Mesothelial cell of epicardium (in vitro differentiated cells): ENCODE measurements around the gene KRT8. TPM values are rescaled to one million over a fixed set of nuclear protein-coding genes. Genes with fewer than 3 reads are reported as not detected.

Experiments used
- DNase-seq, 2 experiments: peaks; one replicate each; pipeline ENCODE4 v3.0.0; 2021; ENCODE audit warnings: low spot score in 2 of 2; ENCODE audit not compliant: unreplicated experiment in 2 of 2
- H3K27ac Mint-ChIP-seq: 2 replicates; pipeline ENCODE4 v1.8.0; 2021; ENCODE audit warnings: mixed read lengths
- H3K27me3 Mint-ChIP-seq: 2 replicates; pipeline ENCODE4 v1.8.0; 2021; ENCODE audit warnings: low read depth, mixed read lengths
- H3K36me3 Mint-ChIP-seq: 2 replicates; pipeline ENCODE4 v1.8.0; 2021; ENCODE audit warnings: mixed read lengths
- H3K4me1 Mint-ChIP-seq: 2 replicates; pipeline ENCODE4 v1.8.0; 2021; ENCODE audit warnings: mixed read lengths
- H3K4me3 Mint-ChIP-seq: 2 replicates; pipeline ENCODE4 v1.8.0; 2021; ENCODE audit warnings: mild to moderate bottlenecking, moderate library complexity, mixed read lengths
- H3K9me3 Mint-ChIP-seq: 2 replicates; pipeline ENCODE4 v1.8.0; 2021; ENCODE audit warnings: mixed read lengths
- total RNA-seq: library from RNA; stranded (reverse); gene quantifications from 3 replicates; pipeline ENCODE4 v1.2.1, GENCODE V29; 2021
- TF ChIP-seq, protein P1 (sequence below): fragments of 200-600 bp; sonication (generic); IDR thresholded peaks from one replicate; pipeline ENCODE4 v1.5.0; 2021; ENCODE audit warnings: antibody characterized with exemption; ENCODE audit not compliant: unreplicated experiment

KRT8 gene
- total RNA-seq, 1 donor from 2014 or later = 1,131 TPM

GRCh38 chr12:52950553-52950952 lies 45.7 kb upstream of the KRT8 start:
- Mint-ChIP-seq H3K27me3 (no peaks in the 10 kb centered on the region), H3K9me3 (no peaks in the 10 kb centered on the region), H3K4me3 (peak overlapping the region; percentile 88), H3K27ac (peak overlapping the region; percentile 96), H3K36me3 (peaks cover 31% of the 10 kb centered on the region), H3K4me1 (peaks cover 64% of the 10 kb centered on the region)
- DNase-seq = no peak
- TF ChIP-seq, protein P1, sequence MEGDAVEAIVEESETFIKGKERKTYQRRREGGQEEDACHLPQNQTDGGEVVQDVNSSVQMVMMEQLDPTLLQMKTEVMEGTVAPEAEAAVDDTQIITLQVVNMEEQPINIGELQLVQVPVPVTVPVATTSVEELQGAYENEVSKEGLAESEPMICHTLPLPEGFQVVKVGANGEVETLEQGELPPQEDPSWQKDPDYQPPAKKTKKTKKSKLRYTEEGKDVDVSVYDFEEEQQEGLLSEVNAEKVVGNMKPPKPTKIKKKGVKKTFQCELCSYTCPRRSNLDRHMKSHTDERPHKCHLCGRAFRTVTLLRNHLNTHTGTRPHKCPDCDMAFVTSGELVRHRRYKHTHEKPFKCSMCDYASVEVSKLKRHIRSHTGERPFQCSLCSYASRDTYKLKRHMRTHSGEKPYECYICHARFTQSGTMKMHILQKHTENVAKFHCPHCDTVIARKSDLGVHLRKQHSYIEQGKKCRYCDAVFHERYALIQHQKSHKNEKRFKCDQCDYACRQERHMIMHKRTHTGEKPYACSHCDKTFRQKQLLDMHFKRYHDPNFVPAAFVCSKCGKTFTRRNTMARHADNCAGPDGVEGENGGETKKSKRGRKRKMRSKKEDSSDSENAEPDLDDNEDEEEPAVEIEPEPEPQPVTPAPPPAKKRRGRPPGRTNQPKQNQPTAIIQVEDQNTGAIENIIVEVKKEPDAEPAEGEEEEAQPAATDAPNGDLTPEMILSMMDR = no peak

DNA sequence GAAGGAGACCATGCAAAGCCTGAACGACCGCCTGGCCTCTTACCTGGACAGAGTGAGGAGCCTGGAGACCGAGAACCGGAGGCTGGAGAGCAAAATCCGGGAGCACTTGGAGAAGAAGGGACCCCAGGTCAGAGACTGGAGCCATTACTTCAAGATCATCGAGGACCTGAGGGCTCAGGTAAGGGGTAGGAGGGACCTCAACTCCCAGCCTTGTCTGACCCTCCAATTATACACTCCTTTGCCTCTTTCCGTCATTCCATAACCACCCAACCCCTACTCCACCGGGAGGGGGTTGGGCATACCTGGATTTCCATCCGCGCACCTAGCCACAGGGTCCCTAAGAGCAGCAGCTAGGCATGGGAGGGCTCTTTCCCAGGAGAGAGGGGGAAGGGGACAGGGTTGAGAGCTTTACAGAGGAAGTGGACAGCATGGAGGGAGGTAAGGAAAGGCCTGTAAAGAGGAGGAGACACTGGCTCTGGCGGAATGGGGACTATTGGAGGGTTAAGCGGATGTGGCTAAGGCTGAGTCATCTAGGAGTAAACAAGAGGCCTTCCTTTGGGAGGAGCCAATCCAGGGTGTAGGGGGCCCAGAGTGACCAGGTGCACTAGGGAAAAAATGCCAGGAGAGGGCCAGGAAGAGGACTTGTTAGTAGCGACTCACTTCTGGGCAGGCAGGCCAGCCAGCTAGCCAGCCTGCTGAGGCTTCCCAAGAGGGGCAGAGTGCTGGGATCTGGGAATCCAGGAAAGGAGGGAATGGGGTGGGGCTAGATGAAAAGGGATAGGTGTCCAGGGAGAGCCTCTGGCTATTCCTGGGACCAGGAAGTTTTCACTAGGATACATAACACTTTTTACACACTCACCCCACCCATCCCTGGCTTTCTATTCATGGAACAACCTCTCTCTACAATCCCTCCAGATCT lies 44.8 kb upstream of the KRT8 start:
- H3K27me3 Mint-ChIP-seq = no peaks in the 10 kb centered on the region
- TF ChIP-seq, protein P1 = no peak
- peak overlapping the region; percentile 96 for H3K27ac Mint-ChIP-seq
- H3K4me3 Mint-ChIP-seq = peak overlapping the region; percentile 88
- H3K4me1 Mint-ChIP-seq = peaks cover 72% of the 10 kb centered on the region
- peaks cover 31% of the 10 kb centered on the region for H3K36me3 Mint-ChIP-seq
- no peak for DNase-seq
- H3K9me3 Mint-ChIP-seq = no peaks in the 10 kb centered on the region

GRCh38 chr12:52947738-52948423 lies 43.0 kb upstream of the KRT8 start:
- H3K4me1 Mint-ChIP-seq = peaks cover 87% of the 10 kb centered on the region
- H3K27me3 Mint-ChIP-seq = no peaks in the 10 kb centered on the region
- H3K27ac Mint-ChIP-seq = peak overlapping the region; percentile 99
- no peak for DNase-seq
- no peaks in the 10 kb centered on the region for H3K9me3 Mint-ChIP-seq
- H3K4me3 Mint-ChIP-seq = peak overlapping the region; percentile 88
- peaks cover 26% of the 10 kb centered on the region for H3K36me3 Mint-ChIP-seq
- TF ChIP-seq, protein P1 = no peak

GRCh38 chr12:52946797-52947547 lies 42.1 kb upstream of the KRT8 start:
- Mint-ChIP-seq H3K4me3 (peak overlapping the region; percentile 88), H3K27ac (peak overlapping the region; percentile 99), H3K4me1 (peaks cover 88% of the 10 kb centered on the region), H3K27me3 (no peaks in the 10 kb centered on the region), H3K36me3 (peaks cover 19% of the 10 kb centered on the region), H3K9me3 (no peaks in the 10 kb centered on the region)
- DNase-seq = no peak
- TF ChIP-seq, protein P1 = no peak

- Mint-ChIP-seq H3K27me3 (no peaks in the 10 kb centered on the region), H3K27ac (peak overlapping the region; percentile 99), H3K4me1 (peaks cover 82% of the 10 kb centered on the region), H3K36me3 (peaks cover 12% of the 10 kb centered on the region), H3K9me3 (no peaks in the 10 kb centered on the region), H3K4me3 (no peak overlapping the region)
- DNase-seq = no peak
- TF ChIP-seq, protein P1 = no peak
Measured at GRCh38 chr12:52946334-52946733, 41.5 kb upstream of the KRT8 start.
